Activated T-cell treated with anti-CD3 and anti-CD28 coated beads for 48 hours (primary cell): ENCODE data around the gene APEH.

Source experiments
- DNase-seq: peaks from one replicate; pipeline ENCODE4 v3.0.0-alpha.2; 2020; ENCODE audit warnings: low read depth

Gene APEH

GRCh38 chr3:49727924-49728361 is 53.8 kb downstream of the APEH start:
- DNase-seq, result no peak

- DNase-seq, result no peak
Observed at GRCh38 chr3:49729966-49730609, 55.9 kb downstream of the APEH start.

GRCh38 chr3:49732597-49732996 is 58.4 kb downstream of the APEH start:
- DNase-seq, result no peak

GRCh38 chr3:49733551-49733950 is 59.4 kb downstream of the APEH start:
- no peak for DNase-seq
